Measurements from ENCODE around the gene NIPAL1. TPM values are rescaled to one million over a fixed set of nuclear protein-coding genes. Genes with fewer than 3 reads are reported as not detected.

Gene NIPAL1
- polyA plus RNA-seq, 1 experiment: 0.26 TPM

GRCh38 chr4:48035952-48036351, 19.4 kb downstream of the NIPAL1 start:
- ChIA-PET POLR2A (no interaction called here), CTCF (interaction anchor here (0.5 to 2.9 kb wide), 2 partner anchors 18 to 97 kb away, joined by 3 to 10 read pairs; no protein-coding TSS in a partner anchor)
- H3K27ac ChIP-seq (ENCODE audit: low read depth, low read length): no peak overlapping the region
- H3K9me3 ChIP-seq (ENCODE audit: control insufficient read depth, insufficient read depth, low read length): no peaks in the 10 kb centered on the region
- no peaks in the 10 kb centered on the region for H3K27me3 ChIP-seq (ENCODE audit: control insufficient read depth, insufficient read depth, low read length)
- no peak overlapping the region for H3K4me3 ChIP-seq (ENCODE audit: low read depth, low read length)
- no peak for DNase-seq (ENCODE audit: low read depth, low spot score)
- TF ChIP-seq CTCF (IDR thresholded peaks at IDR 0.05; ENCODE audit: low read depth, low read length): no peak

GRCh38 chr4:48037117-48037462, 20.5 kb downstream of the NIPAL1 start:
- no peak overlapping the region for H3K4me3 ChIP-seq (ENCODE audit: low read depth, low read length)
- CTCF ChIA-PET: no interaction called here
- H3K27ac ChIP-seq (ENCODE audit: low read depth, low read length): no peak overlapping the region
- POLR2A ChIA-PET: no interaction called here
- no peaks in the 10 kb centered on the region for H3K27me3 ChIP-seq (ENCODE audit: control insufficient read depth, insufficient read depth, low read length)
- no peak for DNase-seq (ENCODE audit: low read depth, low spot score)
- no peaks in the 10 kb centered on the region for H3K9me3 ChIP-seq (ENCODE audit: control insufficient read depth, insufficient read depth, low read length)
- TF ChIP-seq CTCF (IDR thresholded peaks at IDR 0.05; ENCODE audit: low read depth, low read length): no peak

- Histone ChIP-seq H3K9me3 (ENCODE audit: control insufficient read depth, insufficient read depth, low read length) (no peaks in the 10 kb centered on the region), H3K27me3 (ENCODE audit: control insufficient read depth, insufficient read depth, low read length) (no peaks in the 10 kb centered on the region), H3K4me3 (ENCODE audit: low read depth, low read length) (no peak overlapping the region), H3K27ac (ENCODE audit: low read depth, low read length) (no peak overlapping the region)
- ChIA-PET CTCF (no interaction called here), POLR2A (no interaction called here)
- TF ChIP-seq CTCF (IDR thresholded peaks at IDR 0.05; ENCODE audit: low read depth, low read length): no peak
- no peak for DNase-seq (ENCODE audit: low read depth, low spot score)
These were observed 22.1 kb downstream of the NIPAL1 start for GRCh38 chr4:48038666-48039065.

GRCh38 chr4:48039561-48039960, 23.0 kb downstream of the NIPAL1 start:
- no peak for TF ChIP-seq CTCF (IDR thresholded peaks at IDR 0.05; ENCODE audit: low read depth, low read length)
- Histone ChIP-seq H3K27me3 (ENCODE audit: control insufficient read depth, insufficient read depth, low read length) (no peaks in the 10 kb centered on the region), H3K27ac (ENCODE audit: low read depth, low read length) (no peak overlapping the region), H3K4me3 (ENCODE audit: low read depth, low read length) (no peak overlapping the region), H3K9me3 (ENCODE audit: control insufficient read depth, insufficient read depth, low read length) (no peaks in the 10 kb centered on the region)
- no peak for DNase-seq (ENCODE audit: low read depth, low spot score)
- ChIA-PET POLR2A (no interaction called here), CTCF (no interaction called here)

GRCh38 chr4:48041535-48042137, 25.1 kb downstream of the NIPAL1 start:
- TF ChIP-seq CTCF (IDR thresholded peaks at IDR 0.05; ENCODE audit: low read depth, low read length): no peak
- Histone ChIP-seq H3K9me3 (ENCODE audit: control insufficient read depth, insufficient read depth, low read length) (no peaks in the 10 kb centered on the region), H3K4me3 (ENCODE audit: low read depth, low read length) (no peak overlapping the region), H3K27me3 (ENCODE audit: control insufficient read depth, insufficient read depth, low read length) (no peaks in the 10 kb centered on the region), H3K27ac (ENCODE audit: low read depth, low read length) (no peak overlapping the region)
- CTCF ChIA-PET: no interaction called here
- no peak for DNase-seq (ENCODE audit: low read depth, low spot score)
- POLR2A ChIA-PET: no interaction called here

Measured in AG04450 (cell line).